H4 (cell line): Measurements from ENCODE around the gene PPP6C. TPM values are rescaled to one million over a fixed set of nuclear protein-coding genes. Genes with fewer than 3 reads are reported as not detected.
"Not testable (repeated sequence)": the region's sequence is repeated elsewhere in the genome, so short reads cannot be mapped to it uniquely, and the experiment has no call there.

Experiments used
- DNase-seq: peaks from one replicate; pipeline ENCODE4 v3.0.0-alpha.2; 2015; ENCODE audit warnings: low spot score
- total RNA-seq: library from RNA; depleted of rRNA; stranded (reverse); fragments of >200 nt; shearing (Covaris generic); gene quantifications from 2 replicates; pipeline ENCODE4 v1.2.3, GENCODE V29; 2014; rRNA removed

Gene PPP6C
- 53.8 and 54.8 TPM in 2 replicates for total RNA-seq

DNA sequence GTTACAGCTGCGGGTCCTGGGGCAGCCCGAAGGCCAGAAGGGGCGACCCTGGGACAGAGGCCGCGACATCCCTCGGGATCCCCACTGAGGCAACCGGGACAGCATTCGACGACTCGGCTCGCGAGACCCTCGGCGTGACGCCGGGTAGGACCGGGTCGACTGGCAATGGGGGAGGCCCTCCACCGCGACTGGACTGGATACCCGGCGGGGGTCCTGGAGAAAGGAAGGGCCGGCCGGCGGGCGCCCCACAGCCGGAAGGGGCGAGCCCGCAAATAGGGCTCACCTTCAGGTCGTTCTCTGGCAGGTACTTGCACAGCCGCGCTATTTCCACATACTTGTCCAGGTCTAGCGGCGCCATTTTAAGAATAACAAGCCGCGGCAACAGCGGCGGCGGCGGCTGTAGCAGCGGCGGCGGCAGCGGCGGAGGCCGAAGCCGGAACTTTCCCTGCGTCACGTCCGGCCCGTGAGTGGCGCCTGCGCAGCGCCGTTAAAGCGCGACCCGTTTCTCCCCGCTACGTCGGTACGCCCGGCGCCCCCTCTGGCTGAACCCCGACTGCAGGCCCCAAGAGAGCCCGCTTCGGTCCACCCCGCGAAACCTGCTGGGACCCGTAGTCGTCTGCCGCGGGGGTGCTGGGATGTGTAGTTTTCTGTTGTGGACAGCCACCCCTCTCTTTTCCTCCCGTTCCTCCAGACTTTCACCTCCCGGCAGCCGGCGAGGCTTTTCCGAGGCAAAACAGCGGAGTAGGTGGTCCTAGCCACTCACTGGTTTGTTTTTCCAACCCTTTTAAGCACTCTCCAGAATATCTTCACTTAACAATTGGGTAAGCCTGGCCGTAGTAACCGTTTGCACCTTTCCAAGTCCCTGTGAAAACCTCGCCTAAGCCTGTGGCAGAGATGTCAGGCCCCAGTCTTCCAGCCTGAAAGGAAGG is at the start of gene PPP6C:
TSS of gene PPP6C (minus strand) at position 443 of the 929 bp plus-strand sequence. CDS start at position 358, 85 bp downstream.
- DNase-seq: peak; percentile 92

DNA sequence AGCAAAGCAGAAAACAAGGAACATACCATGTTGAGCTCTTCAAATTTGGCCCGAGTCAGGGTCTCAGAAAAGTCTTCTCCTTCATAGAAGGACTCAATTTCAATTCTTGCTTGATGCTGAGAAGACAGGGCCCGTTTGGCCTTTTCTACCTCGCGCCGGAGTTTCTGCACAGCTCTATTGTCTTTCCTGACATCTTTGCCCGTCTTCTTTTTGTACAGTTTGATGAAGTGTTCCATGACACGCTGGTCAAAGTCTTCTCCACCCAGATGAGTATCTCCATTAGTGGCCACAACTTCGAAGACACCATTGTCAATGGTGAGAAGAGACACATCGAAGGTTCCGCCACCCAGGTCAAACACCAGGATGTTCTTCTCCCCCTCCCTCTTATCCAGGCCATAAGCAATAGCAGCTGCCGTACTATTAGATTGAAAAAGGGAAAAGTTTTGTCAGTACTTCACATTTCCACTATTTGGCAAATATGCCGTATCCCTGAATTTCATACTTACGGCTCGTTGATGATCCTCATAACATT is 49.4 kb upstream of the PPP6C start:
- no peak for DNase-seq

DNA sequence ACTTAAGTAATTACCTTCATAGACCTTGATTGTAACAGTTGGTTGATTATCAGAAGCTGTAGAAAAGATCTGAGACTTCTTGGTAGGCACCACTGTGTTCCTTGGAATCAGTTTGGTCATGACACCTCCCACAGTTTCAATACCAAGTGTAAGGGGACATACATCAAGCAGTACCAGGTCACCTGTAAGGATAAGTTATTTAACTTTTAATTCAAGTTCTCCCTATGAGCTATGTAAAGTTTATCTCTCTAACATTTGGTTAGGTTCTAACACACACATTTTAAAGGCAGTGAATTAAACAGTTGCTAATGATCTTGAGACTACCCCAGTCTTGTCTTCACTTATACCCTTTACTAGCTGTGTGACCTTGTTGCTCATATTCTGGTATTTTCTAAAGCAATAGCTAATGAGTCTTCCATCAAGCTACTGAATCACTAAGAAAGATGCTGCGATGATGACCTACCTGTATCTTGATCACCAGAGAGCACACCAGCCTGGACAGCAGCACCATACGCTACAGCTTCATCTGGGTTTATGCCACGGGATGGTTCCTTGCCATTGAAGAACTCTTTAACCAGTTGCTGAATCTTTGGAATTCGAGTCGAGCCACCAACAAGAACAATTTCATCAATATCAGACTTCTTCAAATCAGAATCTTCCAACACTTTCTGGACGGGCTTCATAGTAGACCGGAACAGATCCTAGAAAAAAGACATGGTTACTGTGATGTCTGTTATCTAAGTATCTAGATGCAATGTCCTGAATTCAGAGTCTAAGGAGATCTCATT is 48.7 kb upstream of the PPP6C start:
- DNase-seq: no peak

DNA sequence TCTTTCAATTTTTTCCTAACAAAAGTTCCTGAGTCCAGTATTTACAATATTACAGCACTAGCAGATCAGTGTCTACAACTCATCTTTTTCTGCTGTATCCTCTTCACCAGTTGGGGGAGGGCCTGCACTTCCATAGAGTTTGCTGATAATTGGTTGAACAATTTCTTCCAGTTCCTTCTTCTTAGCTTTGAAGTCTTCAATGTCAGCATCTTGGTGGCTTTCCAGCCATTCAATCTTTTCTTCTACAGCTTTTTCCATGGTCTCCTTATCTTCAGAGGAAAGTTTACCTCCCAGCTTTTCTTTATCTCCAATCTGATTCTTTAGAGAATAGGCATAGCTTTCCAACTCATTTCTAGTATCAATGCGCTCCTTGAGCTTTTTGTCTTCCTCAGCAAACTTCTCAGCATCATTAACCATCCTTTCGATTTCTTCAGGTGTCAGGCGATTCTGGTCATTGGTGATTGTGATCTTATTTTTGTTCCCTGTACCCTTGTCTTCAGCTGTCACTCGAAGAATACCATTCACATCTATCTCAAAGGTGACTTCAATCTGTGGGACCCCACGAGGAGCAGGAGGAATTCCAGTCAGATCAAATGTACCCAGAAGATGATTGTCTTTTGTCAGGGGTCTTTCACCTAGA is 47.0 kb upstream of the PPP6C start:
- DNase-seq: not testable (repeated sequence)

DNA sequence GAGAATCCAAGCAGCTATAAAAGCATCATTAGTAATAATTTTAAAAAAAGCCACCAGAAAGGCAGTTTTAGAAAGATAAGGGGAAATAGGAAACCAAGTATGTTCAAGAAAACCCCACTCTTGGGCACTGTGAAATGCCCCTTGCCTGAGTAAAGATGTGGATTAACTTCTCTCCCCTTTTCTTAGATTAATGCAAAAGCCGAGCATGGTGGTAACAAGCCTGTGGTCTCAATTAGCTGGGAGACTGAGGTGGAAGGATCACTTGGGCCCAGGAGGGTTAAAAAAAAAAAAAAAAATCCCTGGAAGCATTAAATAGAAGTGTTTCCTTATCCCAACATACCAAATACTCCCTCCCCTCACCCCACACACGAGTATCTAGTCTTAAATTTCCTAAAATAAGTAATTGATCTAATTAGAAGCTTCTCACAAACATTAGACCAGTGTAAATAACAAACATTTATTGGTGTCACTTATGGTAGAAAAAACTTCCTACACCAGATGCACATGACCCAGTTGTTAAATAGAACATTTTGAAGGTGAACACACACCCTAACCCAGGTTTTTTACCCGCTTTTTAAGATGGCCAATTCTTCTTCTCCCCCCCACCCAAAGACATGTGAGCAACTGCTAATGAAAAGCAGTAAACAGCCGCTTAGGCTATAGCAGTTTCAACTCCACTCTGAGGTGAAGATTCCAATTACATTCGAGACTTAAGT is 46.4 kb upstream of the PPP6C start:
- no peak for DNase-seq

- not testable (repeated sequence) for DNase-seq
Measured at GRCh38 chr9:125234099-125234498, 44.5 kb upstream of the PPP6C start.

GRCh38 chr9:125233678-125234077 is 44.1 kb upstream of the PPP6C start:
- peak; percentile 62 for DNase-seq

DNA sequence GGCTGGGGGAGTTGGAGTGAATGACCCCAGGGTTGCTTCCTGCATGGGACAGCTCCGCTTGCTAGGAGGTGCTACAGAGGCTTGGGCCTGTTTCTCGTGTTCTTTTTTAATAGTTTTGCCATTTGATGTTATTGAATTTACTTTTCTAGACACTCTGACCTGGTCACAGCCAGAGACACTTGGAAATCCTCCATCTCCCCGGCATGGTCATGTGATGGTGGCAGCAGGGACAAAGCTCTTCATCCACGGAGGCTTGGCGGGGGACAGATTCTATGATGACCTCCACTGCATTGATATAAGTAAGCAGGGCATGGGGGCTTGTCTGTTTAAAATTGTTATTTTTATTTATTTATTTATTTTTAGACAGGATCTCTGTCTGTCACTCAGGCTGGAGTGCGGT is 38.2 kb upstream of the PPP6C start:
- DNase-seq: no peak

GRCh38 chr9:125224858-125225257 is 35.3 kb upstream of the PPP6C start:
- DNase-seq: not testable (repeated sequence)

DNA sequence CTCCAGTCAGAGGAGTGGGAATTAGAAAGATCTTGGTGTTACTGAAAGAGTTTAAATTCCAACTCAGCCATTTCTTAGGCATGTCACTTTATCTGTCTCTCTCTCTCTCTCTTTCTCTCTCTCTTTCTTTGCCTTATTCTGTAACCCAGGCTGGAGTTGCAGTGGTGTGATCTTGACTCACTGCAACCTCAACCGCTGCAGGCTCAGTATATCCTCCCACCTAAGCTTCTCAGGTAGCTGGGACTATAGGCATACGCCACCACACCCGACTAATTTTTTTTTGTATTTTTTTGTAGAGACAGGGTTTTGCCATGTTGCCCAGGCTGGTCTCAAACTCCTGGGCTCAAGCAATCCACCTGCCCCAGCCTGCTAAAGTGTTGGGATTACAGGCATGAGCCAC is 29.0 kb upstream of the PPP6C start:
- DNase-seq: no peak

DNA sequence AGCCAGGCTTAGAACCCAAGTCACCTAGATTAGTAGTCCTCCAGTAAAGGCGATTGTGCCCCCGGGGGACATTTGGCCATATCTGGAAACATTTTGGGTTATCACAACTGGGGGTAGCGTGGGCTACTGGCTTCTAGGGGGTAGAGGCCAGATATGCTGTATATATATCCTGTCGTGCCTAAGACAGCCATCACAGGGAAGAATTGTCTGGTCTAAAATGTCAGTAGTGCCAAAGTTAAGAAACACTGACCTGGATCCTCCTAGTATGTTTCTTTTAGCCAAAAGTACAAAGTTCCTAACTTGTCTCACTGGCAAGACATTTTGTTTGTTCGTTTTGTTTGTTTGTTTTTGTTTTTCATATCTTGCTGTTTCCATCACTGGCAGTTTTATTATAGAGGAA is 24.6 kb upstream of the PPP6C start:
- DNase-seq: no peak

GRCh38 chr9:125204477-125204876 is 14.9 kb upstream of the PPP6C start:
- DNase-seq: no peak

DNA sequence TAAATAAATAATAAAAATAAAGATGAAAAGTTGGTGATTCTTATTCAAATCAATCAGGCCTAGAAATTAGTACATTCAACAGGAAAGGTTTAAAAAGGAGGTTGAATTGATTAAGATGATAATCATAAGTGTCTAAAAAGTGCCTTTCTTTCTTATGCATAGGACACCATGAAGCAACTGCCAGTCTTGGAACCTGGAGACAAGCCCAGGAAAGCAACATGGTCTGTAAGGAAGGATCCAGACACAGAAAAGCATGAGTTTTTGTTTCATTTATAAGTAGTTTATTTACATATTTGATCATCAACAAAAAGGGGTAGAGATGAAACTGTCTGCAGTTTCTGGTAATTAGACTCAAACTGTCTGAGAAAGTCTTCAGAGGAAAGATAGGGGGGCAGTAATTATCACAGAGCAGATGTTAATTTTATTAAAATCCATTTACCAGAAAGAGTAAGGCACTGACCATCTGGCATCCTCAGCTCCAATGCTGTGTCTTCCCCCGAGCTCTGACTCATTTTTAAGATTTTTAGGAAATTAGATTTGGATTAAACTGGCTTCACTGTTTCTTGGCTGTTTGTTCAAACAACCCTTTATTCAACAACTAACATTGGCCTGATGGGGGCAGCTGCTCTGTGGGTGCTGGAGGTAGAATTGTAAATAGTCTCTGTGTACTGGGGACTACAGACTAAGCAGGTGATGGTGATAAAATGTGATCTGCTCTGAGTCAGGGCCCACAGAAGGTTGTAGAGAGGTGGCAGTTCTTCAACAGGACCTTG is 13.4 kb upstream of the PPP6C start:
- DNase-seq: no peak

- peak; percentile 90 for DNase-seq
Measured at GRCh38 chr9:125200216-125201047, 10.8 kb upstream of the PPP6C start, which contains the start of gene RABEPK. TSS of gene RABEPK (plus strand) at chr9:125200542. CDS start at chr9:125203014, 2,472 bp downstream.

DNA sequence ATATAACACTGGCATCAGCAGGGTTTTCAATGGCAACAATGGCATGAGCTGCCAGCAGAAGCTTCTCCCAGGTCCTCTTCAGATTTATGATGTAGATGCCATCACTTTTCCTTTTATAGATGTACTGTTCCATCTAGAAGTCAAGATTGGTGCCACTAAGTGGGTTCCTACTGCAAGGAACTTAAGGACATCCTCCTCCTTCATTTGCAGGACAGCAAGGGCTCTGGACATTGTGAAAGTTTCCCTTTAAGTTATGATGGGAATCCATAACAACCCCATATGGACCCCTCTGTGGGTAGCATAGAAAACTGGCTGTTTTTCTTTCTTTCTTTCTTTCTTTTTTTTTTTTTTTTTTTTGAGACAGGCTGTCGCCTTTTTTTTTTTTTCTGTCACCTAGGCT is 6.0 kb upstream of the PPP6C start:
- DNase-seq: not testable (repeated sequence)

GRCh38 chr9:125194466-125194865 is 4.9 kb upstream of the PPP6C start:
- not testable (repeated sequence) for DNase-seq

- no peak for DNase-seq
Measured at GRCh38 chr9:125190361-125190801, 778 bp upstream of the PPP6C start.

GRCh38 chr9:125189011-125189360 is 617 bp downstream of the PPP6C start:
- no peak for DNase-seq

- no peak for DNase-seq
Measured at GRCh38 chr9:125183561-125183960, 6.0 kb downstream of the PPP6C start.
